Activated CD8-positive, alpha-beta memory T cell treated with anti-CD3 and anti-CD28 coated beads, Interleukin-2, amount 50 U/mL, for 1 hour (primary cell): Measurements from ENCODE around the gene BORCS6.

Experiments used
- DNase-seq: peaks from one replicate; pipeline ENCODE4 v3.0.0-alpha.2; 2020; ENCODE audit errors: extremely low read depth

The BORCS6 gene

GRCh38 chr17:8210761-8211458 lies 20.9 kb upstream of the BORCS6 start:
- no peak for DNase-seq

- peak; percentile 85 for DNase-seq
Measured at GRCh38 chr17:8209907-8210760, 20.2 kb upstream of the BORCS6 start, which contains the start of gene AURKB. Gene AURKB (minus strand): TSS chr17:8210575. CDS start chr17:8210224, 351 bp downstream.

- DNase-seq = no peak
Measured at GRCh38 chr17:8206536-8206935, 16.6 kb upstream of the BORCS6 start.

- no peak for DNase-seq
Measured at GRCh38 chr17:8204761-8205555, 15.0 kb upstream of the BORCS6 start.

GRCh38 chr17:8192070-8192815 lies 2.3 kb upstream of the BORCS6 start:
- DNase-seq = peak; percentile 28

GRCh38 chr17:8190506-8190905 lies 526 bp upstream of the BORCS6 start:
- no peak for DNase-seq

- DNase-seq = no peak
Measured at GRCh38 chr17:8189041-8189710, 804 bp downstream of the BORCS6 start.

GRCh38 chr17:8188263-8188839 lies 1.6 kb downstream of the BORCS6 start:
- no peak for DNase-seq

GRCh38 chr17:8187517-8188262 lies 2.3 kb downstream of the BORCS6 start:
- DNase-seq = peak; percentile 69

- DNase-seq = peak; percentile 85
Measured at GRCh38 chr17:8186787-8187516, 3.0 kb downstream of the BORCS6 start.

GRCh38 chr17:8186446-8186786 lies 3.6 kb downstream of the BORCS6 start:
- no peak for DNase-seq

GRCh38 chr17:8185582-8186445 lies 4.2 kb downstream of the BORCS6 start:
- DNase-seq = peak; percentile 61

- no peak for DNase-seq
Measured at GRCh38 chr17:8176998-8177731, 12.8 kb downstream of the BORCS6 start.

GRCh38 chr17:8176197-8176940 lies 13.6 kb downstream of the BORCS6 start, which contains the start of gene TMEM107:
Gene TMEM107 (minus strand): TSS chr17:8176380. CDS start chr17:8176286, 94 bp downstream.
- DNase-seq = no peak

GRCh38 chr17:8175795-8176196 lies 14.2 kb downstream of the BORCS6 start:
- no peak for DNase-seq

GRCh38 chr17:8173871-8174322 lies 16.1 kb downstream of the BORCS6 start:
- DNase-seq = no peak
